ENCODE measurements around the gene BCR. TPM values are rescaled to one million over a fixed set of nuclear protein-coding genes. Genes with fewer than 3 reads are reported as not detected.

Gene BCR
- total RNA-seq, 2 donors from 2014 or later = 102 to 172 TPM

DNA sequence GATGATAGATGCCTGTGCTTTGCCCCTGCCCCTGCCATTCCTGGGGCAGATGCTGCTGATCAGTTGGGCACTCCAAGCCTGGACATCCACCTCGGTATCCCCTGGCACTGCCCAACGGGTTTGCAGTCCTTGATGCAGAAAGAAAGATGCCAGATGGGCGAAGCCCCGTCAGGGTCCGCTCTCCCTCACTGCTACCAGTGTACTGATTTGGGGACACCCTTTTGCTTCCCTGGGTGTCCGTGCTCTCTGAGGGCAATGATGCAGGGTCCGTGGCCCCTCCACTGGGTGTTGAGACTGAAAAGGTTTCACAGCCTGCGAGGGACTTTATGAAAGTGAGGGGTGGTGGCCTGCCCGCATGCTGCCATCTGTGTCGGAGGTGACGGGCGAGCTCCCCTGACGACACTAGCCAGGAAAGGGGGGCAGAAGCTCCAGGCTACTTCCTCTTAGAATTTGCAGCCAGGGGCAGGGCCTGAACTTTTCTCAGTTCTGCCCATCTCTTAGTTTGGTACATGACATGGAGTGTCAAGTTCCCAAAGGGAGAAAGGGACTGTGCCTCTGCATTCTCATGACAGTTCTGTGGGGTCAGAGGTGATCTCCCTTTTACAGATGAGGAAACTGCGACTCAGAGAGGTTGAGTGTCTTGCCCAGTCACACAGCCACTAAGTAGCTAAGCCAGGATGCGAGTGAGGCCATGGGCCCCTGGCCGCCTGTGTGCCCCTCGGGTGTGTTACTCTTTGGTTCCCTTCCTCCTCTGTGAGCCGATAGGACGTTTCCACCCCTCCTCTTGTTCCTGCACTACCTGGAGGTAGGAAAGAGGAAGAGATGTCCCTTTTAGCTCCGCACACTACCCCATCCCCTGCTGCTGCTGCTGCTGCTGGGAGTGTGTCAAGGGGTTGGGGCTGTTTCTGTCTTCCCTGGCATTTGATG, 96.6 kb downstream of the BCR start:
- no peak overlapping the region for H3K9ac ChIP-seq (ENCODE audit: extremely low read depth, low read length, poor library complexity, severe bottlenecking)
- H3K4me1 ChIP-seq (ENCODE audit: control insufficient read depth, insufficient read depth, low read length) = no peaks in the 10 kb centered on the region
- WGBS, 2 experiments (ENCODE audit: insufficient coverage in 1 of 2, insufficient read length in 1 of 2) = 96% methylated on average over 15 to 18 of the region's 20 CpGs
- Mint-ChIP-seq H3K9me3 (no peaks in the 10 kb centered on the region), H3K27ac (no peak overlapping the region), H3K27me3 (ENCODE audit: insufficient read depth) (no peaks in the 10 kb centered on the region), H3K36me3 (ENCODE audit: low read depth) (peaks cover 59% of the 10 kb centered on the region), H3K4me3 (no peak overlapping the region), H3K4me1 (no peaks in the 10 kb centered on the region)
- DNase-seq = no peak
- H3K36me3 ChIP-seq (ENCODE audit: control insufficient read depth, insufficient read depth, low read length) = peaks cover 67% of the 10 kb centered on the region
- no peak overlapping the region for H3K27ac ChIP-seq (ENCODE audit: low read depth, low read length)
- H3K9me3 ChIP-seq (ENCODE audit: control insufficient read depth, low read length) = no peaks in the 10 kb centered on the region
- H3K4me3 ChIP-seq (ENCODE audit: low read length) = no peak overlapping the region
- no peaks in the 10 kb centered on the region for H3K27me3 ChIP-seq (ENCODE audit: control insufficient read depth, insufficient read depth, low read length, poor library complexity, severe bottlenecking)
- no peak for TF ChIP-seq CTCF (conservative IDR thresholded peaks at IDR 0.05)

GRCh38 chr22:23277583-23278295, 97.4 kb downstream of the BCR start:
- Mint-ChIP-seq H3K27me3 (ENCODE audit: insufficient read depth) (no peaks in the 10 kb centered on the region), H3K9me3 (no peaks in the 10 kb centered on the region), H3K4me3 (no peak overlapping the region), H3K36me3 (ENCODE audit: low read depth) (peaks cover 54% of the 10 kb centered on the region), H3K4me1 (no peaks in the 10 kb centered on the region), H3K27ac (no peak overlapping the region)
- DNase-seq = no peak
- no peaks in the 10 kb centered on the region for H3K4me1 ChIP-seq (ENCODE audit: control insufficient read depth, insufficient read depth, low read length)
- H3K9me3 ChIP-seq (ENCODE audit: control insufficient read depth, low read length) = no peaks in the 10 kb centered on the region
- no peak overlapping the region for H3K9ac ChIP-seq (ENCODE audit: extremely low read depth, low read length, poor library complexity, severe bottlenecking)
- H3K36me3 ChIP-seq (ENCODE audit: control insufficient read depth, insufficient read depth, low read length) = peaks cover 67% of the 10 kb centered on the region
- WGBS, 2 experiments (ENCODE audit: insufficient coverage in 1 of 2, insufficient read length in 1 of 2) = 91 to 92% methylated on average over 14 to 15 of the region's 15 CpGs
- H3K27ac ChIP-seq (ENCODE audit: low read depth, low read length) = no peak overlapping the region
- no peaks in the 10 kb centered on the region for H3K27me3 ChIP-seq (ENCODE audit: control insufficient read depth, insufficient read depth, low read length, poor library complexity, severe bottlenecking)
- no peak for TF ChIP-seq CTCF (conservative IDR thresholded peaks at IDR 0.05)
- no peak overlapping the region for H3K4me3 ChIP-seq (ENCODE audit: low read length)

DNA sequence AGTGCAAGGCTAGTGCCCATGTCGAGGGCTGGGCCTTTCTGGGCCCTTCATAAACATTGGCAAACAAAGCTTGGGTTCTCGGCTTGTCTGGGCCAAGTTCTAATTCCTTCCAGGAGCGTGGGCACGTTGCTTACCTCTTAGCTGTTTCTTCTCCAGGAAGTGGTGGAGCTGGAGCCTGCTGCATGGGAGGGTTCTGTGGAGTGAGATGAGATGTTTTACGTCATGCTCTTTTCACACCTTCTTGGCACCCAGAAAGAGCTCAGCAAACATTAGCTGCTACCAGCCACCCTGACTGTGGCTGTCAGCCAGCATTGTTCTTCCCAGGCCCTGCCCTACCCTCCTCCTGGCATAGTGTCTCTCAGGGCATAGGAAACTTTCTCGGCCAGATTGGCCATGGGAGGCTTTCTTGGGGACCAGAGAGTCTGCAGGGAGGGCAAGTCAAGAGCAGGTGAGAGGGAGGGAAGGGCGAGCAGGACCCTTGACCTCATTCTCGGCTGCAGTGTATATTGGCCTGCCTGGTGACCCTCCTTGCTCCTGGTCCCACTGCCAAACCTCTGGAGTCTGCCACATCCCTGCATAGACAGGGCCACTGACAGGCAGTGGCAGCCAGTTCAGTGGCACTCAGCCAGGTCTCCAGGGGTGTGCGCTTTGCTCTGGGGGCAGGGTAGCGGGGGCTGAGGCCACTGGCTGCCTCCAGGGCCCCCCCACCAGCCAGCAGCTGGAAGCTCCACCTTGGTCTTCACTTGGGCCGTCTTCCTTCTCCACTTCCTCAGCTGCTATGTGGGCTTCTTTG, 98.8 kb downstream of the BCR start:
- Mint-ChIP-seq H3K9me3 (no peaks in the 10 kb centered on the region), H3K36me3 (ENCODE audit: low read depth) (peaks cover 43% of the 10 kb centered on the region), H3K4me3 (no peak overlapping the region), H3K4me1 (no peaks in the 10 kb centered on the region), H3K27ac (no peak overlapping the region), H3K27me3 (ENCODE audit: insufficient read depth) (no peaks in the 10 kb centered on the region)
- Histone ChIP-seq H3K9me3 (ENCODE audit: control insufficient read depth, low read length) (no peaks in the 10 kb centered on the region), H3K36me3 (ENCODE audit: control insufficient read depth, insufficient read depth, low read length) (peaks cover 67% of the 10 kb centered on the region), H3K4me3 (ENCODE audit: low read length) (no peak overlapping the region), H3K4me1 (ENCODE audit: control insufficient read depth, insufficient read depth, low read length) (no peaks in the 10 kb centered on the region), H3K9ac (ENCODE audit: extremely low read depth, low read length, poor library complexity, severe bottlenecking) (no peak overlapping the region), H3K27ac (ENCODE audit: low read depth, low read length) (no peak overlapping the region), H3K27me3 (ENCODE audit: control insufficient read depth, insufficient read depth, low read length, poor library complexity, severe bottlenecking) (no peaks in the 10 kb centered on the region)
- DNase-seq = no peak
- TF ChIP-seq CTCF (conservative IDR thresholded peaks at IDR 0.05) = no peak
- 93 to 98% methylated on average over 6 to 11 of the region's 11 CpGs for WGBS, 2 experiments (ENCODE audit: insufficient coverage in 1 of 2, insufficient read length in 1 of 2)
